Endothelial cell of umbilical vein (primary cell): Measurements from ENCODE around the gene TMC2. TPM values are rescaled to one million over a fixed set of nuclear protein-coding genes. Genes with fewer than 3 reads are reported as not detected.
"Not testable (repeated sequence)": the region's sequence is repeated elsewhere in the genome, so short reads cannot be mapped to it uniquely, and the experiment has no call there.

ENCODE experiments used
- BruUV-seq: library from RNA; stranded (reverse); fragments of 400-500 nt; replicated peaks from 2 replicates; lab custom pipeline; 2021; lab: Mats Ljungman, UMichigan
- CTCF ChIA-PET: fragments of 300-600, 350-600 bp; sonication (Branson Sonifier 250); formaldehyde crosslinking; loops from one replicate; lab custom pipeline; 2021; ENCODE audit warnings: antibody characterized with exemption, inconsistent platforms; lab: Charles Lee
- POLR2A ChIA-PET: fragments of 300-600, 350-600 bp; sonication (Branson Sonifier 250); formaldehyde crosslinking; loops from one replicate; lab custom pipeline; 2021; ENCODE audit warnings: antibody characterized with exemption, inconsistent platforms; lab: Charles Lee
- DNase-seq: peaks from one replicate; pipeline ENCODE4 v3.0.0-alpha.2; 2011; ENCODE audit warnings: low read depth, low spot score
- FAIRE-seq: peaks from 2 replicates; lab custom pipeline; 2011; peaks lifted over from hg19 to GRCh38; lab: Jason Lieb, UNC
- H2AFZ ChIP-seq: 2 replicates; pipeline ENCODE4 v1.6.0; 2012; ENCODE audit warnings: low read depth, low read length, control low read depth, inconsistent platforms
- H3K27ac ChIP-seq: 2 replicates; pipeline ENCODE4 v1.5.1; 2011; ENCODE audit warnings: low read depth, mild to moderate bottlenecking, control low read depth, low read length, moderate library complexity; ENCODE audit not compliant: insufficient read depth
- H3K27me3 ChIP-seq, 2 experiments: 2 replicates each; pipeline versions ENCODE4 v1.6.0 to v1.6.1; 2011; ENCODE audit warnings: low read length in 2 of 2, mixed read lengths in 1 of 2; ENCODE audit not compliant: control insufficient read depth in 2 of 2, insufficient read depth in 2 of 2
- H3K36me3 ChIP-seq, 2 experiments: 2 replicates in 1 of 2; 3 replicates in 1 of 2; pipeline ENCODE4 v1.5.1; 2011; ENCODE audit warnings: low read length in 2 of 2, mild to moderate bottlenecking in 1 of 2, moderate library complexity in 1 of 2; ENCODE audit not compliant: control insufficient read depth in 2 of 2, insufficient read depth in 2 of 2; ENCODE audit errors: extremely low read depth in 1 of 2
- H3K4me1 ChIP-seq: 3 replicates; pipeline ENCODE4 v1.5.1; 2011; ENCODE audit warnings: mild to moderate bottlenecking, low read length; ENCODE audit not compliant: control insufficient read depth, insufficient read depth; ENCODE audit errors: extremely low read depth
- H3K4me2 ChIP-seq: 2 replicates; pipeline ENCODE4 v1.6.1; 2011; ENCODE audit warnings: low read length, control low read depth, mixed read lengths; ENCODE audit not compliant: insufficient read depth
- H3K4me3 ChIP-seq, 3 experiments: fragments of 200-600 bp in 1 of 3; sonication (generic), shearing (Covaris generic) in 1 of 3; replicated peaks in 1 of 3; 2 replicates each; pipeline ENCODE4 v1.5.1; 2011 to 2016; ENCODE audit warnings: control low read depth in 3 of 3, low read length in 3 of 3, mild to moderate bottlenecking in 2 of 3, inconsistent platforms in 1 of 3, low read depth in 1 of 3, moderate library complexity in 1 of 3; ENCODE audit not compliant: insufficient read depth in 1 of 3
- H3K79me2 ChIP-seq: 2 replicates; pipeline ENCODE4 v1.6.0; 2012; ENCODE audit warnings: low read length, inconsistent platforms; ENCODE audit not compliant: control insufficient read depth, insufficient read depth
- H3K9ac ChIP-seq: replicated peaks from 2 replicates; pipeline ENCODE3; 2011; ENCODE audit warnings: low read length, control low read depth; ENCODE audit not compliant: insufficient read depth; ENCODE audit errors: extremely low read depth
- H3K9me1 ChIP-seq: replicated peaks from 3 replicates; pipeline ENCODE4 v1.6.0; 2011; ENCODE audit warnings: mild to moderate bottlenecking, low read length; ENCODE audit not compliant: control insufficient read depth, insufficient read depth; ENCODE audit errors: extremely low read depth
- H3K9me3 ChIP-seq: replicated peaks from 2 replicates; pipeline ENCODE4 v1.5.1; 2012; ENCODE audit warnings: low read length, inconsistent platforms; ENCODE audit not compliant: control insufficient read depth, insufficient read depth
- H4K20me1 ChIP-seq: replicated peaks from 2 replicates; pipeline ENCODE3; 2011; ENCODE audit warnings: mild to moderate bottlenecking, low read length; ENCODE audit not compliant: control insufficient read depth, insufficient read depth; ENCODE audit errors: extremely low read depth
- CTCF ChIP-seq, 2 donors: IDR thresholded peaks; 1 replicate in 1 of 2; 2 replicates in 1 of 2; pipeline ENCODE4 v1.5.1; 2011; ENCODE audit warnings: low read length in 2 of 2, mild to moderate bottlenecking in 2 of 2, moderate library complexity in 2 of 2, control low read depth in 1 of 2, inconsistent platforms in 1 of 2, low read depth in 1 of 2; ENCODE audit not compliant: insufficient read depth in 1 of 2; ENCODE audit errors: extremely low read depth in 1 of 2
- EZH2 ChIP-seq: IDR thresholded peaks from 2 replicates; pipeline ENCODE4 v1.6.1; 2012; ENCODE audit warnings: borderline replicate concordance, low read depth, mild to moderate bottlenecking, moderate library complexity, low read length, inconsistent platforms; ENCODE audit not compliant: severe bottlenecking
- dilution Hi-C: fragments of 300-500 bp; cut with MboI; formaldehyde crosslinking; loops from one replicate; pipeline ENCODE4 v1.15.0; 2019; ENCODE audit warnings: low sequenced_read_pairs; ENCODE audit not compliant: extremely low pct_ligation_motif_present
- intact Hi-C: fragments of 100-400 bp; cut with micrococcal nuclease; formaldehyde crosslinking; loops from one replicate; pipeline ENCODE4 v1.10.0; 2022
- polyA plus RNA-seq, 4 experiments: library from polyadenylated mRNA; depleted of rRNA in 3 of 4; stranded (reverse) in 3 of 4; unstranded in 1 of 4; fragments of >200 nt; gene quantifications; 2 replicates each; pipeline versions ENCODE4 v1.2.1 to v1.2.3, GENCODE V29; 2011 to 2012; ENCODE audit warnings: missing spikeins in 1 of 4
- total RNA-seq: library from RNA; stranded (reverse); gene quantifications from 2 replicates; pipeline ENCODE4 v1.2.3, GENCODE V29; 2021

The TMC2 gene
- total and polyA plus RNA-seq, 2 donors (not counting 3 experiments of a cell fraction or from before 2014, with no cell fraction given): not detected

- Histone ChIP-seq H3K4me3 (no peak overlapping the region), H3K4me2 (peak overlapping the region; percentile 16), H3K9me1 (no peaks in the 10 kb centered on the region), H3K79me2 (no peaks in the 10 kb centered on the region), H3K27ac (no peak overlapping the region), H2AFZ (peak overlapping the region; percentile 69), H3K4me1 (peaks cover 6% of the 10 kb centered on the region), H3K36me3 (no peaks in the 10 kb centered on the region), H3K9ac (no peak overlapping the region), H4K20me1 (no peaks in the 10 kb centered on the region), H3K27me3 (peaks cover 0 to 1% of the 10 kb centered on the region in 2 experiments), H3K9me3 (no peaks in the 10 kb centered on the region)
- ChIA-PET CTCF (interaction anchor here (0.6 to 5.5 kb wide), 30 partner anchors 9 to 314 kb away, joined by 3 to 99 read pairs (median 5); partner anchors contain the start of genes NOP56, SNRPB, TMC2 and ZNF343), POLR2A (interaction anchor here (0.9 to 1.8 kb wide), 2 partner anchors 51 to 52 kb away, joined by 4 read pairs; partner anchors contain the start of gene SNRPB)
- BruUV-seq: no TSS peak
- TF ChIP-seq CTCF (IDR thresholded peaks at IDR 0.05; ENCODE audit: extremely low read depth in 1 of 2, insufficient read depth in 1 of 2, low read depth in 1 of 2, low read length in 2 of 2) (peak; percentile 87 to 89), EZH2 (no peak)
- peak; percentile 51 for DNase-seq
- dilution Hi-C loops: no loop called here
- intact Hi-C loops: no loop called here
- peak; percentile 58 for FAIRE-seq
These were observed 14.7 kb upstream of the TMC2 start for GRCh38 chr20:2521369-2522305.

GRCh38 chr20:2522826-2523429 is 13.4 kb upstream of the TMC2 start:
- H3K36me3 ChIP-seq, DNase-seq, H3K4me3 ChIP-seq, H3K4me2 ChIP-seq, H2AFZ ChIP-seq, H3K9me1 ChIP-seq, H4K20me1 ChIP-seq, H3K4me1 ChIP-seq, H3K27ac ChIP-seq, H3K79me2 ChIP-seq, dilution Hi-C loops, H3K9ac ChIP-seq, BruUV-seq, H3K9me3 ChIP-seq, intact Hi-C loops, FAIRE-seq, H3K27me3 ChIP-seq: not testable (repeated sequence)
- POLR2A ChIA-PET: interaction anchor here (0.6 to 1.8 kb wide), 2 partner anchors 9 to 52 kb away, joined by 4 read pairs; partner anchors contain the start of gene SNRPB
- CTCF ChIA-PET: interaction anchor here (0.6 to 5.5 kb wide), 18 partner anchors 10 to 557 kb away, joined by 3 to 99 read pairs (median 8); partner anchors contain the start of genes NOP56, SNRPB, TMC2 and ZNF343
